ENCODE data around the gene PHETA1.

PHETA1 gene

GRCh38 chr12:111408686-111409402 is 39.9 kb upstream of the PHETA1 start:
- Histone ChIP-seq H3K4me3 (ENCODE audit: low read length) (peak overlapping the region; percentile 33), H3K4me1 (ENCODE audit: control insufficient read depth, low read length) (peaks cover 72% of the 10 kb centered on the region), H3K36me3 (ENCODE audit: control insufficient read depth, low read length) (peaks cover 11% of the 10 kb centered on the region; the same call in 1 of the 2 replicates), H3K4me2 (ENCODE audit: low read length) (peak overlapping the region; percentile 97), H3F3A (ENCODE audit: control insufficient read depth, insufficient read depth) (peaks cover 7% of the 10 kb centered on the region; the same call in 1 of the 2 replicates), H4K20me1 (ENCODE audit: control insufficient read depth, insufficient read depth, low read depth, low read length) (peaks cover 40% of the 10 kb centered on the region), H3K27me3 (ENCODE audit: control insufficient read depth, low read length) (no peaks in the 10 kb centered on the region), H3K9me3 (ENCODE audit: control insufficient read depth, insufficient read depth, low read length) (no peaks in the 10 kb centered on the region), H3K9me2 (replicated peaks; ENCODE audit: control insufficient read depth, low read length) (no peaks in the 10 kb centered on the region), H3K27ac (ENCODE audit: low read depth, low read length) (no peak overlapping the region), H3K79me2 (ENCODE audit: control insufficient read depth, low read length) (peaks cover 78% of the 10 kb centered on the region)
- TF ChIP-seq CTCF (IDR thresholded peaks at IDR 0.05; ENCODE audit: low read depth, low read length, poor library complexity, severe bottlenecking) (no peak), EZH2phosphoT487 (IDR thresholded peaks at IDR 0.05; ENCODE audit: borderline replicate concordance, low read length) (no peak)

- Histone ChIP-seq H3K79me2 (ENCODE audit: control insufficient read depth, low read length) (peaks cover 71% of the 10 kb centered on the region), H3K4me2 (ENCODE audit: low read length) (peak overlapping the region; percentile 97), H3K4me3 (ENCODE audit: low read length) (no peak overlapping the region; the same call in 1 of the 2 replicates)
Observed at GRCh38 chr12:111408116-111408440, 39.2 kb upstream of the PHETA1 start.

GRCh38 chr12:111407377-111408115 is 38.7 kb upstream of the PHETA1 start:
- Histone ChIP-seq H3K36me3 (ENCODE audit: control insufficient read depth, low read length) (peaks cover 8% of the 10 kb centered on the region; the same call in 1 of the 2 replicates), H3K4me3 (ENCODE audit: low read length) (peak overlapping the region; percentile 97), H3K9me3 (ENCODE audit: control insufficient read depth, insufficient read depth, low read length) (no peaks in the 10 kb centered on the region), H3K4me2 (ENCODE audit: low read length) (peak overlapping the region; percentile 97), H3K9me2 (replicated peaks; ENCODE audit: control insufficient read depth, low read length) (no peaks in the 10 kb centered on the region), H4K20me1 (ENCODE audit: control insufficient read depth, insufficient read depth, low read depth, low read length) (peaks cover 33% of the 10 kb centered on the region), H3K27ac (ENCODE audit: low read depth, low read length) (peak overlapping the region; percentile 65), H3K79me2 (ENCODE audit: control insufficient read depth, low read length) (peaks cover 65% of the 10 kb centered on the region), H3K4me1 (ENCODE audit: control insufficient read depth, low read length) (peaks cover 84% of the 10 kb centered on the region), H3K27me3 (ENCODE audit: control insufficient read depth, low read length) (no peaks in the 10 kb centered on the region), H3F3A (ENCODE audit: control insufficient read depth, insufficient read depth) (peaks cover 13% of the 10 kb centered on the region; the same call in 1 of the 2 replicates)
- TF ChIP-seq EZH2phosphoT487 (IDR thresholded peaks at IDR 0.05; ENCODE audit: borderline replicate concordance, low read length), result no peak
- TF ChIP-seq CTCF (IDR thresholded peaks at IDR 0.05; ENCODE audit: low read depth, low read length, poor library complexity, severe bottlenecking), result no peak

More at GRCh38 chr12:111408116-111408440, 39.2 kb upstream of the PHETA1 start:
- Histone ChIP-seq H3K9me2 (replicated peaks; ENCODE audit: control insufficient read depth, low read length) (no peaks in the 10 kb centered on the region), H3K4me1 (ENCODE audit: control insufficient read depth, low read length) (peaks cover 80% of the 10 kb centered on the region), H3K36me3 (ENCODE audit: control insufficient read depth, low read length) (peaks cover 11% of the 10 kb centered on the region; the same call in 1 of the 2 replicates), H3K9me3 (ENCODE audit: control insufficient read depth, insufficient read depth, low read length) (no peaks in the 10 kb centered on the region), H3K27me3 (ENCODE audit: control insufficient read depth, low read length) (no peaks in the 10 kb centered on the region), H3K27ac (ENCODE audit: low read depth, low read length) (no peak overlapping the region), H4K20me1 (ENCODE audit: control insufficient read depth, insufficient read depth, low read depth, low read length) (peaks cover 33% of the 10 kb centered on the region), H3F3A (ENCODE audit: control insufficient read depth, insufficient read depth) (peaks cover 13% of the 10 kb centered on the region; the same call in 1 of the 2 replicates)
- TF ChIP-seq EZH2phosphoT487 (IDR thresholded peaks at IDR 0.05; ENCODE audit: borderline replicate concordance, low read length), result no peak
- TF ChIP-seq CTCF (IDR thresholded peaks at IDR 0.05; ENCODE audit: low read depth, low read length, poor library complexity, severe bottlenecking), result no peak
